Stimulated activated naive CD4-positive, alpha-beta T cell (primary cell): ENCODE data around the gene ACBD6.
A peak's percentile ranks its signal among the peaks of the same experiment; 100 is the strongest.
"Not testable (repeated sequence)": the region's sequence is repeated elsewhere in the genome, so short reads cannot be mapped to it uniquely, and the experiment has no call there.

Source experiments
- DNase-seq, 6 experiments: peaks; one replicate each; lab custom pipeline; 2025; lab: John Stamatoyannopoulos, UW

Gene ACBD6

DNA sequence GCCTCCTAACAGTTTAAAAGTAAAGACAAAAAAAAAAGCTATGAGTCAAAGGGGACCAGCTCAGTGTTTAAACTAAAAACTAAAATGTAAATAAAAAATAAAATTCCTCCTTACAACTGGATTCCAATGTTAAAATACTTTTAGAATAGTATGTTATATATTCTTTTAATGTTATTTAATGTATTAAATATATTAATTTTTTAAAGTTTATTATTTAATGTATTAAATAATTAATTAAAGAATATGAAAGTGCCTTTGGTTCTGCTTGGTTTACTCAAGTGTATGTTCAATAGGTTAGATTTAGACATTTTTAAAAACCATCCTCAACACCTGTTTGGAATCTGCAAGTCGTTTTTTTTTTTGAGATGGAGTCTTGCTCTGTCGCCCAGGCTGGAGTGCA, 13.1 kb downstream of the ACBD6 start:
- DNase-seq: no peak

DNA sequence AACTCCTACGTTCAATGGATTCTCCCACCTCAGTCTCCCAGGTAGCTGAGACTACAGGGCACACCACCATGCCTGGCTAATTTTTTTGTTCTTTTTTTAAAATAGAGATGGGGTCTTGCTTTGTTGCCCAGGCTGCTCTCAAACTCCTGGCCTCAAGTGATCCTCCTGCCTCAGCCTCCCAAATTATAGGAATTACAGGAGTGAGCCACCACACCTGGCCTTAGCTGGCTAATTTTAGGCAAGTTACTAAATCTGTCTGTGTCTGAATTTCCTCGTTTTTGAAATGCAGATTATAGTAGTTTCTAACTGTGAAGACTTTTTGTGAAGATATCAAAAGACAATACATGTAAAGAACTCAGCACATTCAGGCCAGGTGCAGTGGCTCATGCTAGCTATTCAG, 13.7 kb downstream of the ACBD6 start:
- no peak for DNase-seq

DNA sequence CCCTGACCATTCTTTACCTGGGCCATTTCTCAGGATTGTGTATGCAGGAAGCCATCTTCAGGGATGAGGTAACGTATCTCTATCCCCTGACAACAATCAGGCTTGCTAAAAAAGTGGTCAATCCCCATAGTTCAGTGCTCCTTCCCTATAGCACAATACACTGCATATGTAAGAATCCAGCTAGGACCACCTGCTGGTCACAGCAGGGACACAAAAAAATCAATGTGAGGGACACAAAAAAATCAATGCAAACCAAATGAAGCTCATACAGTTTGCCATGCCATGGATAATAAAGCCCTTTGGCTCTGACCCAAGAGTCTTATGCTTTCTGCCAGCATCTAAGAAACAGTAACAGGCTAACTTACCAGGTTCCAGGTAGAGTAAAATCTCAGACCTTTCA, 16.3 kb downstream of the ACBD6 start:
- no peak for DNase-seq

DNA sequence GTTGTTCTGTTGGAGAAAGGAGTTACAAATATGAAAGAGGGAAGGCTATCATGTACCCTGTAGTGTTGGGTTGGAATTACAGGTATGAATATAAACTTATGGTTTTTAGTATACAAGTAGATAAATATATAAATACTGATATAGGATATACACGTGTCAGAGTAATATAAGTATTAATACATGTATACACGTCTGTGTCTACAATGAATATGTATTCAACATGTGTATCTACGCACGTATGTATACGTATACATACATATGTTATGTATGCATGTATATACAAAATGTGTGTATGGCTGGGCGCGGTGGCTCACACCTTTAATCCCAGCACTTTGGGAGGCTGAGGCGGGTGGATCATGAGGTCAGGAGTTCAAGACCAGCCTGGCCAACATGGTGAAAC, 17.9 kb downstream of the ACBD6 start:
- DNase-seq: no peak

DNA sequence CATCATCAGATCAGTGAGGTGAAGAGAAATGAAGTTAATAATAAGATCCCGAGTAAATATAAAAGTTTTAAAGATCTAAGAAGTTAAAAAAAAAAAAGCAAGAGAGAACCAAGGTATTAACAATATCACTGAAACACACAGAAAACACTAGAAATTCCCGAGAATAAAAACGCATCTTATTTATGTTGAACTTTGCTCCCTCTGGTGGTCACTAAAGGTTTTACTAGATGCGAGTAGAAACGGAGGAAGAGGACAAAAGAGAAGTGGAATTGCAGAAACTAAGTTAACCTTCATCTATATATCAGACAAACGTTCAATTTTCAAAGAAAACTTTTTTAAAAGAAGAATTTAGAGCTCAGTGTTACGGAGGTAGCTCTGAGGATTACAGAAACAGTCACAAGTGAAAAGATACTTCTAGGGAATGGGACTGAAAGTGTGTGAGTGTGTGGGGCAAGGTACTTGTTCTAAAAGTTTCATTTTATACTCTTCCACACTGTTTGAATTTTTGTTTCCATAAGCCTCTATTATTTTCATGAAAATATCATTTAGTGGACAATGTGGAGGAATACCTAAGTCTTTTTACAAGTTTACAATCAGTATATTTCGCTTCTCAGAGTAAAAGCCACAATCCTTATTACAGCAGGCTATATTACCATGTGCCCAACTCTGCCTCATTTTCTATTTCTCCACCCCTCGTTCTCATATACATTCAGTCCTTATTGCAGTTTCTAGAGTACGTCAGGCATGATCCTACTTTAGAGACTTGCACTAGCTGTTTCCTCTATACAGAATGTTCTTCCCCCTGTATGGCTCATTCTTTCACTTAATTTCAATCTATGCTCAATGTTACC, 19.7 kb downstream of the ACBD6 start:
- peak in 2 of 6 experiments; percentile 31 to 42 for DNase-seq

DNA sequence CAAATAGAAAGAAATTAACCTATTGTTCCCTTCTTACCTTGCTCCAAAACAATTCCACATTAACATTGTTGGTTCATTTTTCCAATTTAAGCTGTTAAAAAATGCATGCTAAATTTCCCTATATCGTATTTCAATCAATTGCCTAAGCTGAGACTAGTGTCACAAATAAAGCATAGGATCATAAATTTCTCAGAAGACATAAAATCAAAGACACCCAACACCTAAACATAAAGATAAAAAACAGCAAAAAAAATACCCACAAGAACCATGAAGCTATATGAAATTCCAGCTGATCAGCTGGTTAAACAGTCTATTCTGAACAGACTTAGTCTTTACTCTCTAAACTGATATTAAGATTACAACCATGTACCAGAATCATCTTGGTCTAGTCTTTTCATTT, 32.3 kb downstream of the ACBD6 start:
- DNase-seq: no peak

DNA sequence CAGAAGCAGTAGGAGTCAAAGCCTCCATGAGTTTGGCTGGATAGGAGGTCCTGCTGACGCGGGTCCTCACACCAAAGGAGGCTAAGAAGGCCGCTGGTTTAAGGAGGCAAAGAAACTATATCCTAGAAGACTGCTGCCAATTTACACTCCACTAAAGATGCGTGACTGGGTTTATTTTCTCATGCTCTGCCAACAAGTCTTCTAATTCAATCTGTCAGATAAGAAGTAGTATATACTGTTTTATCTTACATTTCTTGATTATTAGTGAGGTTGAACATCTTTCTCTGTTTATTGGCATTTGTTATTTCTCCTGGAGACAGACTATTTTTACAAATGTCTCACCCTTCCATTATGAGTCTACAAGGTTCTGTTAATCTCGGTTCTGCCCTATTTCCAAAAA, 34.1 kb downstream of the ACBD6 start:
- no peak for DNase-seq

DNA sequence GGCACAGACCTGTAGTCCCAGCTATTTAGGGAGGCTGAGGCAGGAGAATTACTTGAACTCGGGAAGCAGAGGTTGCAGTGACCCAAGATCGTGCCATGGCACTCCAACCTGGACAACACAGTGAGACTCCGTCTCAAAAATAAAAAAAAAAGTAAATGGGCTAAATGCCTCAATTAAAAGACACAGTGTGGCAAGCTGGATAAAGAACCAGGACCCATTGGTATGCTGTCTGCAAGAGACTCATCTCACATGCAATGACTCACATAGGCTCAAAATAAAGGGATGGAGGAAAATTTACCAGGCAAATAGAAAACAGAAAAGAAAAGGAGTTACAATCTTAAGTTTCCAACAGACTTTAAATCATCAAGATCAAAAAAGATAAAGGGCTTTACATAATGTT, 40.3 kb downstream of the ACBD6 start:
- no peak for DNase-seq

DNA sequence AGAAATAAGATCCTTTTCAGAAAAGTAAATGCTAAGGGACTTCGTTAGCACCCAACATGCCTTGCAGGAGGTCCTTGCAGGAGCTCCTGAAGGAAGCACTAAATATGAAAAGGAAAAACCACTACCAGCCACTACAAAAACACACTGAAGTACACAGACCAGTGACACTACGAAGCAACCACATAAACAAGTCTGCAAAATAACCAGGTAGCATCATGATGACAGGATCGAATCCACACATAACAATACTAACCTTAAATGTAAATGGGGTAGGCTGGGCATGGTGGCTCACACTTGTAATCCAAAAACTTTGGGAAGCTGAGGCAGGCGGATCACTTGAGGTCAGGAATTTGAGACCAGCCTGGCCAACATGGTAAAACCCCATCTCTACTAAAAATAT, 40.7 kb downstream of the ACBD6 start:
- DNase-seq: not testable (repeated sequence)

DNA sequence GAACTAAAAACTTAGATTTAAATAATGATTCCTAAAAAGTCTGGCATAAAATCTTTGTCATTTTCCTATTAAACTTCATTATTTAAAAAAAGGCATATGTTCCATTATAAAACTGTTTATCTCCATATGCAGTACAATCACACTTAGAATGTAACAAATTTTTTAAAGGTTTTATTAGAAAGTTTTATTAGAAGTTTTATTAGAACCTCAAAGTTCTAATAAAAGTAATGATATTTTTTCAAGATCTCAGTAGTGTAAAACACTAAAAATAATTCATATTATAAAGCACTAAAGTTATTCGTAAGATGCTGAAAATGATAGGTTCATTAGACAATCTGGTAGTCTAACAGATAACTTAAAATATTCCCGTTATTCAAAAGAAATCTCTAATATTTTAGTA, 43.6 kb downstream of the ACBD6 start:
- DNase-seq: no peak

DNA sequence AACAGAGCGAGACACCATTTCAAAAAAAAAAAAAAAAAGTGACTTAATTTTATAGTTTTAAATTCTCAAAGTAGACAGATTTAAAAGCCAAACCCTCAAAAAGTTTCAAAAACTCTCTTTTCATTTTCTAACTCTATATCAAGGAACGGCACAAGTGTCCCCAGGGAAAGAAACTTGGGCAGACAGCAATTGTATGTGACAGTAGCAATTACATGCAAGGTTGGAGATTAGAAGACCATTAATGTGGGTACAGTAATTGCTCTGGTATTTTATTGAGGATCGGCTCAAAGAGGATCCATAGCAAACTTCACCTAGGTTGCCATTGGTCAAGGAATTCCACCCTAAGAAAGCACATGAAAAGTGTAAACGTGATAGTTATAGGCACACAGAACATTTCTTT, 46.2 kb downstream of the ACBD6 start:
- DNase-seq: no peak

DNA sequence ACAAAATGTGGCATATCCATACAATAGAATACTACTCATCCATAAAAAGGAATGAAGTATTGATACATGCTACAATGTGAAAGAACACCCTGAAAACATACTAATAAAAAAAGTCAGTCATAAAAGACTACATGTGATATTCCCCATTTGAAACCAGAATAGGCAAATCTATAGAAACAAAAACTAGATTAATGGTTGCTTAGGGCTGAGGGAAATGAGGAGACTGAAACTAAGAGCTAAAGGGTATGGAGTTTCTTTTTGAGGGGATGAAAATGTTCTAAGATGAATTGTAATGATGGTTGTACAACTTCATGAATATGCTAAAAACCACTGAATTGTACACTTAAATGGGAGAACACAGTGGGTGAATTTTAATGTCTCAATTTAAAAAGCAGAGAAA, 50.9 kb downstream of the ACBD6 start:
- DNase-seq: no peak

DNA sequence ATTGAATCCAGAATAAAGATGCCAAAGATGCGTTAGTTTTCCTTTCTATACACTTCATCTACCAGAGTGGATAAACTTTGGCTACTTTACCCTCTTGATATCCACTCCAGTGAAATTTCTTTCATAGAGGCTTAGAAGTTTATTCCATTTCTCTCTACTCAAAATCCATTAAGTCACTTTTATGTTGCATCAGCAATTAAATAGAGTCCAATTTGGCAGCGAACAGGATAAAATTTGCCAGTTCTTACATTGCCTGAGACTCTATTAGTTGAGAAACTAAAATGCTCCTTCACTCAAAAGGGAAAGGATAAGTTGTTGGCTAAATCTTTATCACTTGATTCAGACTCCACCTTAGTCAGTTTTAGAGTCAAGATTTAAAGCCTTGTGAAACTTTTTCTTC, 57.9 kb downstream of the ACBD6 start:
- DNase-seq: no peak

DNA sequence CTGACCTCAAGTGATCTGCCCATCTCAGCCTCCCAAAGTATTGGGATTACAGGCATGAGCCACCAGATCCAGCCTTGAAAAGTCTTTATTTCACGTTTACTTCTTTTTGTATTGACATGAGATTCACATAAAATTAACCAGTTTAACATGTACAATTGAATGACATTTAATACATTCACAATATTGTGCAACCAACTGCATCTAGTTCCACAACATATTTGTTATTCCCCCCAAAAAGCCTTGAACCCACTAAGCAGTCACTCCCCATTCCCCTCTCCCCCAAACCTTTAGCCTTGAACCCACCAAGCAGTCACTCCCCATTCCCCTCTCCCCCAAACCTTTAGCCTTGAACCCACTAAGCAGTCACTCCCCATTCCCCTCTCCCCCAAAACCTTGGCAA, 62.0 kb downstream of the ACBD6 start:
- no peak for DNase-seq

DNA sequence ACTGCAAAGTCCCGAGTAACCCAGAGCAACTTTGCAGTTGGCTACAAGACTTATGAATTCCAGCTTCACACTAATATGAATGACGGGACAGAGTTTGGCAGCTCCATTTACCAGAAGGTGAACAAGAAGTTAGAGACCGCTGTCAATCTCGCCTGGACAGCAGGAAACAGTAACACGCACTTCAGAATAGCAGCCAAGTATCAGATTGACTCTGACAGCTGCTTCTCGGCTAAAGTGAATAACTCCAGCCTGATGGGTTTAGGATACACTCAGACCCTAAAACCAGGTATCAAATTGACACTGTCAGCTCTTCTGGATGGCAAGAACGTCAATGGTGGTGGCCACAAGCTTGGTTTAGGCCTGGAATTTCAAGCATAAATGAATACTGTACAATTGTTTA, 66.8 kb downstream of the ACBD6 start:
- no peak for DNase-seq

DNA sequence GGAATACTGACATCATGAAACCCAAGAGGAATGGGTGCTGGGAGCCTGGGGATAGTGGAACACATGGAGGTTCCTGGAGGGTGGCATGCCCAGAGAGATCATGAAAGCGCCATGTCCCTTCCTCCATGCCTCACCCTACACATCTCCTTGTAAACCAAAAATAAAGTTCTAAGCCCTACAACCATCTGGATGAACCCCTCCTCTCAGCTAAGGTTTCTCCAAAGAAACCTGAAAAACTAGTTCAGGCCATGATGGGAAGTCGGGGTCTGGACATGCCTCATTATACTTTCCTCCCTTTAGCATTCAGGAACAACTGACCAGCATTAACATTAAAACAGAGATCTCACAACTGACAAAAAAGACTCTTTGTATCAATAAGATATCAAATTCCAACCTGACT, 68.5 kb downstream of the ACBD6 start:
- DNase-seq: no peak

DNA sequence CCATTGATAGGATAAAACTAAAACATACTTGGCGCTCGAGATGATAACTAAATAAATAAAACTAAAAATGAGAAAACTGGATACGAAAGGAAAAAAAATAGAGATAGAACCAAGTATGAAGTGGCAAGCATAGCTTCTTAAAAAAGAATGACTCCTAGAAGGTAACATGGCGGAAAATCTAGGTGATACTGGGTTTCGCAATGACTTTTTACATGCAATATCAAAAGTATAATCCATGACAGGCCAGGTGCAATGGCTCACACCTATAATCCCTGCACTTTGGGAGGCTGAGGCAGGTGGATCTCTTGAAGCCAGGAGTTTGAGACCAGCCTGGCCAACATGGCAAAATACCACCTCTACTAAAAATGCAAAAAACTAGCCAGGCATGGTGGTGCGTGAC, 70.7 kb downstream of the ACBD6 start:
- DNase-seq: no peak

DNA sequence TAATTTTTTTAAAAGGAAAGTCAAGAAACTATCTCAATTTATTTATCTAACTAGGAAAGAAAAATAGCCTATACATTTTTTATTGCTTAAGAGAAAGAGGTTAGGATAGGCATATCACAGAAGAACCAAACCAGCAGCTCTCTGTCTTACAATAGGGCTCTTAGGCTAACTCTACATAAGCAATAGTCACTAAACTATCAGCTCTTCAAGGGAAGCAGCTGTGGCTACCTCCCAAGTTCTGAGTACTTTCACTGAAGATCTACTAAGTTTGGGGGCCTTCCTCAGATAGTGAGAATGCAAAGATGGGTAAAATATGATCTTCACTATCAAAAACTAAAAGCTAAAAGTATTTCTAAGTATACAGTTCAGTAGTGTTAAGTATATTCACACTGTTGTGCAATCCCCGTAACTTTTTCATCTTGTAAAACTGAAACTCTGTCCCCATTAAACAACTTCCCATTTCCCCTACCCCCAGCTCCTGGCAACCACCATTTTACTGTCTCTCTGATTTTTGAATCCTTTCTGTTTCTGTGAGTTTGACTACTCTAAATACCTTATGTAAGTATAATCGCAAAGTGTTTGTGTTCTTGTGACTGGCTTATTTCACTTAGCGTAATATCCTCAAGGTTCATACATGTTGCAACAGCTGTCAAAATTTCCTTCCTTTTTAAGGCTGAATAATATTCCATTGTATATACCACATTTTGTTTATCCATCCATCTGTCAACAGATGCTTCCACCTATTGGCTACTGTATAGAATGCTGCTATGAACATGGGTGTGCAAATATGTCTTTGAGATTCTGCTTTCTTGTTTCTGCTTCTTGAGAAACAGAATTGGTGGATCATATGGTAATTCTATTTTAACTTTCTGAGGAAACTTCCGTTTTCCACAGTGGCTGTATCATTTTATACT, 73.3 kb downstream of the ACBD6 start:
- no peak for DNase-seq

DNA sequence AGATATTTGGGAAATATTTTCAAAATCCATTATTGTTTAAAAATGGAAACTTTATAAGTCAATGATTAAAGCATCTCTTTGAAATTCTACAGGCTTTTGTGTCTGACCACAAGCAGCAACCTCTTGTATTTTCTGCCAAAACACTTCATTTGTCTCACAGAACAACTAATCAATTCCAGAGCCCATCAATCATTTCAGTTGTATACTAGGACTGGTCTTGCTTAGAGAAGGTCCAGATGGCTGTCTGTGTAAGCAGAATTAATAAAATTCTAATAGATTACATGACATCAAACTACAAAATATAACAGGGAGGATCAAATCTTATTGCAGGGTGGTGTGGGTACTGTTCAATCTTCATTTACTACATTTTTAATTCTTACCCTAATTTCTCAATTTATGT, 76.4 kb downstream of the ACBD6 start:
- DNase-seq: no peak

DNA sequence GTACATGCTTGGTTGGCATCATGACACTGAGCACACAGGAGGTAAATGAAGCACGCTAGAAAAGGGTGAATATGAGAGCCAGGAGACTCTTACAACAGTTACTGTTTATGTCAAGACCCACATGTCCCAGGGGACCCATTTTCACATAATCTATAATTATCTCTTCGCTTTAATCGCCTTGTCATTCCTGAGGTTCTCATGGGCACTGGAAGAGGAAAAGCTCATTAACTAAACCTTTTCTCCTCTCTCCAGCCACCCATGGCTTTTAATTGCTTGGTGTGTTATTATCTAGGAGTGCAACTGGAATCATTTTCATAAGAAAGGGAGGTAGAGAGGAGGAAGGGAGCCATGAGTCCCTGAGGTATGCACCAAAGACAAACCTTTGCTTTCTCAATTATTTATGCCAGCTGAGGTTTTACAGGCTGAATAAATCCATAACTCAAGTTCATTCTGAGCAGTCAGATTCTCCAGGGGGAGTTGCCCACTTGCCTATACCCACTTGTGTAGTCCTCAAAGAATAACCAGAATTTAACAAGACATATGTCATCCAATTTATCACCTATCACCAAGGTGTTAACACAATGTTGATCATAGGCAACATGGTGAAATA, 77.4 kb downstream of the ACBD6 start:
- no peak for DNase-seq

DNA sequence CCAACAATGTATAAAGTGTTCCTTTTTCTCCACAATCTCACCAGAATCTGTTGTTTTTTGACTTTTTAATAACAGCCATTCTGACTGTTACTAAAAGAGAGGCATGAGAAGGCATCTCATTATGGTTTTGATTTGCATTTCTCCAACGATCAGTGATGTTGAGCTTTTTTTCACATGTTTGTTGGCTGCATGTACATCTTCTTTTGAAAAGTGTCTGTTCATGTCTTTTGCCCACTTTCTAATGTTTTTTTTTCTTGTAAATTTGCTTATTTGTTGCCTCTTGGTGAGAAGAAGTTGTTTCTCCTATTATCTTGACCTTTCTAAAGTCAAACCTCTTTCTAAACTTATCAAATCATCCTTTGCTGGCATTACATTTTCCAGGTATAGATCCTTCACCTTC, 80.8 kb downstream of the ACBD6 start:
- DNase-seq: no peak

DNA sequence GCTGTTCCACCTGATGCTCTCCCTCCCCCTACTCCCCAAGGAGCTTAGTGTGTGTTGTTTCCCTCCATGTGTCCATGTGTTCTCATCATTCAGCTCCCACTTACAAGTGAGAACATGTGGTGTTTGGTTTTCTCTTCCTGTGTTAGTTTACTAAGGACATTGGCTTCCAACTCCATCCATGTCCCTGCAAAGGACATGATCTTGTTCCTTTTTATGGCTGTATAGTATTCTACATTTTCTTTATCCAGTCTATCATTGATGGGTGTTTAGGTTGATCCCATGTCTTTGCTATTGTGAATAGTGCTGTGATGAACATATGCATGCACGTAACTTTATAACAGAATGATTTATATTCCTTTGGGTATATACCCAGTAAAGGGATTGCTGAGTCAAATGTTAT, 81.2 kb downstream of the ACBD6 start:
- not testable (repeated sequence) for DNase-seq
